ENCODE results near the gene HDAC10. TPM values are rescaled to one million over a fixed set of nuclear protein-coding genes. Genes with fewer than 3 reads are reported as not detected.

HDAC10 gene
- total RNA-seq, 1 experiment from 2014 or later: 45.0 TPM

GRCh38 chr22:50268655-50269113, 17.6 kb upstream of the HDAC10 start:
- Histone ChIP-seq H2BK20ac (ENCODE audit: low read depth, low read length, poor library complexity, severe bottlenecking) (no peak overlapping the region), H3K18ac (ENCODE audit: insufficient read length, low read depth, low read length) (no peak overlapping the region), H2AK5ac (ENCODE audit: insufficient read length, low read length) (no peak overlapping the region), H3K9ac (ENCODE audit: extremely low read depth, insufficient read length, low read length) (no peak overlapping the region), H2BK120ac (ENCODE audit: low read depth, low read length, poor library complexity, severe bottlenecking) (no peak overlapping the region), H2AFZ (ENCODE audit: low read length) (no peak overlapping the region), H3K9me3 (ENCODE audit: control insufficient read depth, low read depth, low read length) (no peaks in the 10 kb centered on the region), H3K23me2 (ENCODE audit: insufficient read length, low read depth, low read length, poor library complexity, severe bottlenecking) (peaks cover 5% of the 10 kb centered on the region), H3K4me1 (ENCODE audit: insufficient read depth, low read length) (no peaks in the 10 kb centered on the region), H3K79me1 (ENCODE audit: insufficient read depth, low read depth, low read length, poor library complexity, severe bottlenecking) (no peaks in the 10 kb centered on the region), H2BK15ac (ENCODE audit: low read depth, low read length) (no peak overlapping the region), H3K4me2 (ENCODE audit: insufficient read depth, insufficient read length, low read length) (no peak overlapping the region), H3K56ac (ENCODE audit: insufficient read length, low read depth, low read length) (no peak overlapping the region), H3T11ph (ENCODE audit: low read length) (no peak overlapping the region), H4K5ac (ENCODE audit: insufficient read length, low read depth, low read length) (no peak overlapping the region), H3K79me2 (ENCODE audit: insufficient read depth, low read length) (no peaks in the 10 kb centered on the region), H2BK12ac (ENCODE audit: insufficient read length, low read depth, low read length) (no peak overlapping the region), H3K14ac (ENCODE audit: insufficient read depth, low read length) (no peak overlapping the region), H3K27me3 (ENCODE audit: insufficient read depth, low read length) (peaks cover 15% of the 10 kb centered on the region; the same call in 1 of the 2 replicates), H2BK5ac (ENCODE audit: insufficient read length, low read length) (no peak overlapping the region), H3K4ac (ENCODE audit: low read depth, low read length) (no peak overlapping the region), H3K23ac (ENCODE audit: insufficient read length, low read depth, low read length) (no peak overlapping the region), H4K20me1 (ENCODE audit: control insufficient read depth, insufficient read depth, insufficient read length) (no peaks in the 10 kb centered on the region), H4K91ac (ENCODE audit: insufficient read length, low read depth, low read length) (no peak overlapping the region), H4K8ac (replicated peaks; ENCODE audit: insufficient read length, low read depth, low read length) (no peak overlapping the region), H3K27ac (ENCODE audit: insufficient read length, low read depth, low read length) (no peak overlapping the region)
- Mint-ChIP-seq H3K9me3 (peaks cover 2 to 3% of the 10 kb centered on the region in 2 experiments; a peak in 2 of 5 replicates), H3K27me3 (ENCODE audit: low read depth) (peaks cover 73% of the 10 kb centered on the region), H3K4me1 (peaks cover 2 to 9% of the 10 kb centered on the region in 2 experiments; a peak in 3 of 4 replicates), H3K4me3 (no peak overlapping the region), H3K36me3 (ENCODE audit: insufficient read depth in 1 of 3, low read depth in 3 of 3) (peaks cover 0 to 1% (median under 1%) of the 10 kb centered on the region in 3 experiments; a peak in 3 of 7 replicates), H3K27ac (no peak overlapping the region)
- no CpG with 5 or more reads among the region's 9 CpGs for WGBS (ENCODE audit: extremely low coverage, insufficient read length, low lambda C conversion rate)
- TF ChIP-seq CTCF (conservative IDR thresholded peaks at IDR 0.05): no peak
- DNase-seq: no peak

Data from H9 (cell line).